Measurements from ENCODE around the gene TGFB2. TPM values are rescaled to one million over a fixed set of nuclear protein-coding genes. Genes with fewer than 3 reads are reported as not detected.

The TGFB2 gene
- total RNA-seq, 1 experiment from 2014 or later, result 0.34 TPM

GRCh38 chr1:218332416-218332815 is 12.7 kb upstream of the TGFB2 start:
- Histone ChIP-seq H3K27ac (ENCODE audit: low read depth, low read length) (no peak overlapping the region), H3K9ac (ENCODE audit: low read length) (no peak overlapping the region), H3K36me3 (ENCODE audit: control insufficient read depth in 1 of 2, insufficient read depth in 2 of 2, low read length in 2 of 2) (no peaks in the 10 kb centered on the region; a peak in 1 of 4 replicates), H3K9me3 (ENCODE audit: control insufficient read depth in 1 of 2, insufficient read depth in 1 of 2, low read depth in 1 of 2, low read length in 2 of 2) (no peaks in the 10 kb centered on the region), H3K9me2 (ENCODE audit: insufficient read depth) (no peaks in the 10 kb centered on the region), H4K20me1 (ENCODE audit: insufficient read depth) (no peaks in the 10 kb centered on the region), H3K4me3 (replicated peaks in 1 of 2; ENCODE audit: low read depth in 1 of 2, low read length in 2 of 2) (no peak overlapping the region), H3K79me2 (ENCODE audit: insufficient read depth, low read length) (peaks cover 6% of the 10 kb centered on the region; the same call in 1 of the 2 replicates), H3K4me2 (ENCODE audit: low read length) (no peak overlapping the region), H3K27me3 (ENCODE audit: insufficient read depth, low read length) (no peaks in the 10 kb centered on the region), H2AFZ (ENCODE audit: low read depth, low read length, poor library complexity, severe bottlenecking) (no peak overlapping the region), H3K4me1 (ENCODE audit: control insufficient read depth in 1 of 2, insufficient read depth in 2 of 2, low read length in 2 of 2) (no peaks in the 10 kb centered on the region)
- ChIA-PET CTCF (interaction anchor here (1.1 kb wide), 1 partner anchor 735 kb away, joined by 5 read pairs; no protein-coding TSS in a partner anchor), POLR2A (no interaction called here), RAD21 (ENCODE audit: low non-redundant PET in 1 of 2, low total read pairs in 2 of 2, uncharacterized antibody in 2 of 2, unreplicated experiment in 2 of 2) (no interaction called here)
- ATAC-seq, result no peak
- intact Hi-C loops (cut with micrococcal nuclease), result loop anchor here (10.0 kb wide), 1 partner anchor 852 kb away; no protein-coding TSS in a partner anchor
- no peak for DNase-seq (ENCODE audit: low read depth, low spot score)
- TF ChIP-seq ZNF274 (IDR thresholded peaks at IDR 0.05; ENCODE audit: low read depth, low read length) (no peak), FOSL1 (IDR thresholded peaks at IDR 0.05; ENCODE audit: low read depth) (no peak)
- TF ChIP-seq, protein P1, sequence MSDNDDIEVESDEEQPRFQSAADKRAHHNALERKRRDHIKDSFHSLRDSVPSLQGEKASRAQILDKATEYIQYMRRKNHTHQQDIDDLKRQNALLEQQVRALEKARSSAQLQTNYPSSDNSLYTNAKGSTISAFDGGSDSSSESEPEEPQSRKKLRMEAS (IDR thresholded peaks at IDR 0.05), result no peak
- BruUV-seq (replicated peaks), result no TSS peak

- POLR2A ChIA-PET, result no interaction called here
- H3K27me3 ChIP-seq (ENCODE audit: insufficient read depth, low read length), result no peaks in the 10 kb centered on the region
- CTCF ChIA-PET, result no interaction called here
- ATAC-seq, result no peak
- H3K79me2 ChIP-seq (ENCODE audit: insufficient read depth, low read length), result no peaks in the 10 kb centered on the region
- no peak overlapping the region for H3K4me3 ChIP-seq (replicated peaks in 1 of 2; ENCODE audit: low read depth in 1 of 2, low read length in 2 of 2)
- no peak overlapping the region for H2AFZ ChIP-seq (ENCODE audit: low read depth, low read length, poor library complexity, severe bottlenecking)
- H4K20me1 ChIP-seq (ENCODE audit: insufficient read depth), result no peaks in the 10 kb centered on the region
- intact Hi-C loops (cut with micrococcal nuclease), result loop anchor here (10.0 kb wide), 1 partner anchor 848 kb away; no protein-coding TSS in a partner anchor
- H3K27ac ChIP-seq (ENCODE audit: low read depth, low read length), result no peak overlapping the region
- no TSS peak for BruUV-seq (replicated peaks)
- RAD21 ChIA-PET (ENCODE audit: low non-redundant PET in 1 of 2, low total read pairs in 2 of 2, uncharacterized antibody in 2 of 2, unreplicated experiment in 2 of 2), result no interaction called here
- no peak overlapping the region for H3K9ac ChIP-seq (ENCODE audit: low read length)
- H3K9me3 ChIP-seq (ENCODE audit: control insufficient read depth in 1 of 2, insufficient read depth in 1 of 2, low read depth in 1 of 2, low read length in 2 of 2), result no peaks in the 10 kb centered on the region
- H3K36me3 ChIP-seq (ENCODE audit: control insufficient read depth in 1 of 2, insufficient read depth in 2 of 2, low read length in 2 of 2), result no peaks in the 10 kb centered on the region; a peak in 1 of 4 replicates
- H3K9me2 ChIP-seq (ENCODE audit: insufficient read depth), result no peaks in the 10 kb centered on the region
- no peak overlapping the region for H3K4me2 ChIP-seq (ENCODE audit: low read length)
- no peaks in the 10 kb centered on the region for H3K4me1 ChIP-seq (ENCODE audit: control insufficient read depth in 1 of 2, insufficient read depth in 2 of 2, low read length in 2 of 2)
- DNase-seq (ENCODE audit: low read depth, low spot score), result no peak
- no peak for TF ChIP-seq CBX3 (IDR thresholded peaks at IDR 0.05; ENCODE audit: low read depth)
- TF ChIP-seq SIN3A (IDR thresholded peaks at IDR 0.05; ENCODE audit: low read depth), result no peak
- TF ChIP-seq, protein P1 (IDR thresholded peaks at IDR 0.05), result no peak
- TF ChIP-seq, protein P2, sequence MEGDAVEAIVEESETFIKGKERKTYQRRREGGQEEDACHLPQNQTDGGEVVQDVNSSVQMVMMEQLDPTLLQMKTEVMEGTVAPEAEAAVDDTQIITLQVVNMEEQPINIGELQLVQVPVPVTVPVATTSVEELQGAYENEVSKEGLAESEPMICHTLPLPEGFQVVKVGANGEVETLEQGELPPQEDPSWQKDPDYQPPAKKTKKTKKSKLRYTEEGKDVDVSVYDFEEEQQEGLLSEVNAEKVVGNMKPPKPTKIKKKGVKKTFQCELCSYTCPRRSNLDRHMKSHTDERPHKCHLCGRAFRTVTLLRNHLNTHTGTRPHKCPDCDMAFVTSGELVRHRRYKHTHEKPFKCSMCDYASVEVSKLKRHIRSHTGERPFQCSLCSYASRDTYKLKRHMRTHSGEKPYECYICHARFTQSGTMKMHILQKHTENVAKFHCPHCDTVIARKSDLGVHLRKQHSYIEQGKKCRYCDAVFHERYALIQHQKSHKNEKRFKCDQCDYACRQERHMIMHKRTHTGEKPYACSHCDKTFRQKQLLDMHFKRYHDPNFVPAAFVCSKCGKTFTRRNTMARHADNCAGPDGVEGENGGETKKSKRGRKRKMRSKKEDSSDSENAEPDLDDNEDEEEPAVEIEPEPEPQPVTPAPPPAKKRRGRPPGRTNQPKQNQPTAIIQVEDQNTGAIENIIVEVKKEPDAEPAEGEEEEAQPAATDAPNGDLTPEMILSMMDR (IDR thresholded peaks at IDR 0.05 in 2 of 3, conservative IDR thresholded peaks at IDR 0.05 in 1 of 3; ENCODE audit: borderline replicate concordance in 1 of 3, insufficient read depth in 1 of 3, low read depth in 2 of 3, low read length in 2 of 3), result no peak
- no peak for TF ChIP-seq YY1 (IDR thresholded peaks at IDR 0.05; ENCODE audit: extremely low read depth, insufficient replicate concordance, low read depth, low read length)
- TF ChIP-seq ELF1 (IDR thresholded peaks at IDR 0.05; ENCODE audit: borderline replicate concordance, low read depth), result no peak
- no peak for TF ChIP-seq CEBPB (IDR thresholded peaks at IDR 0.05; ENCODE audit: low read depth)
- no peak for TF ChIP-seq EZH2phosphoT487 (IDR thresholded peaks at IDR 0.05; ENCODE audit: borderline replicate concordance)
These were observed 8.8 kb upstream of the TGFB2 start for GRCh38 chr1:218336328-218336727.
